B cell (primary cell): ENCODE results near the gene SLIT3. TPM values are rescaled to one million over a fixed set of nuclear protein-coding genes. Genes with fewer than 3 reads are reported as not detected.

Experiments
- ATAC-seq: fragments of 200-7000 bp; cut with Tn5 transposase; one replicate; pipeline ENCODE4 v1.10.0; 2021; ENCODE audit warnings: low read depth, mild to moderate bottlenecking, moderate number of reproducible peaks, moderate library complexity
- CTCF ChIA-PET: fragments of 350-600 bp; sonication (Branson Sonifier 250); formaldehyde crosslinking; loops from one replicate; lab custom pipeline; 2021; ENCODE audit warnings: antibody characterized with exemption, inconsistent platforms; lab: Charles Lee
- POLR2A ChIA-PET: fragments of 350-600 bp; sonication (Branson Sonifier 250); formaldehyde crosslinking; loops from one replicate; lab custom pipeline; 2021; ENCODE audit warnings: antibody characterized with exemption; lab: Charles Lee
- DNase-seq: peaks from one replicate; pipeline ENCODE4 v3.0.0; 2013
- H2AFZ ChIP-seq: 2 replicates; pipeline ENCODE4 v1.6.1; 2012; ENCODE audit warnings: mild to moderate bottlenecking, low read depth, low read length; ENCODE audit not compliant: insufficient read depth, poor library complexity, severe bottlenecking
- H3K27ac ChIP-seq, 2 donors: 1 replicate in 1 of 2; 2 replicates in 1 of 2; pipeline ENCODE4 v1.5.1; 2012 to 2013; ENCODE audit warnings: low read length in 2 of 2, mild to moderate bottlenecking in 2 of 2, moderate library complexity in 1 of 2
- H3K27me3 ChIP-seq, 4 experiments: fragments of 200-600 bp in 1 of 4; sonication (generic) in 1 of 4; replicated peaks in 1 of 4; 1 replicate in 2 of 4; 2 replicates in 2 of 4; pipeline versions ENCODE4 v1.6.1 to v1.7.0; 2013 to 2016; ENCODE audit warnings: low read length in 3 of 4, mild to moderate bottlenecking in 2 of 4, mixed read lengths in 1 of 4, moderate library complexity in 1 of 4; ENCODE audit not compliant: insufficient read depth in 4 of 4, control insufficient read depth in 3 of 4; ENCODE audit errors: control extremely low read depth in 1 of 4
- H3K36me3 ChIP-seq, 2 experiments: replicated peaks in 1 of 2; 1 replicate in 1 of 2; 2 replicates in 1 of 2; pipeline versions ENCODE4 v1.6.1 to v1.7.1; 2013; ENCODE audit warnings: low read length in 1 of 2; ENCODE audit not compliant: insufficient read depth in 2 of 2, control insufficient read depth in 1 of 2; ENCODE audit errors: control extremely low read depth in 1 of 2, extremely low read depth in 1 of 2
- H3K4me1 ChIP-seq, 2 donors: fragments of 200-600 bp in 1 of 2; sonication (generic) in 1 of 2; 1 replicate in 1 of 2; 2 replicates in 1 of 2; pipeline versions ENCODE4 v1.5.1 to v1.6.1; 2013 to 2017; ENCODE audit warnings: low read length in 2 of 2; ENCODE audit not compliant: control insufficient read depth in 2 of 2, insufficient read depth in 2 of 2
- H3K4me2 ChIP-seq: replicated peaks from 2 replicates; pipeline ENCODE3; 2012; ENCODE audit warnings: mild to moderate bottlenecking, low read depth, low read length; ENCODE audit not compliant: poor library complexity, severe bottlenecking
- H3K4me3 ChIP-seq, 5 experiments: fragments of 200-600 bp in 1 of 5; sonication (generic) in 1 of 5; 1 replicate in 3 of 5; 2 replicates in 2 of 5; pipeline versions ENCODE4 v1.5.1 to v1.7.0; 2011 to 2016; ENCODE audit warnings: low read length in 4 of 5, mild to moderate bottlenecking in 4 of 5, low read depth in 2 of 5, control low read depth in 1 of 5, moderate library complexity in 1 of 5; ENCODE audit not compliant: insufficient read depth in 1 of 5; ENCODE audit errors: control extremely low read depth in 1 of 5, extremely low read depth in 1 of 5
- H3K79me2 ChIP-seq: fragments of 200-600 bp; sonication (generic); one replicate; pipeline ENCODE4 v1.6.0; 2016; ENCODE audit warnings: low read length; ENCODE audit not compliant: control insufficient read depth, insufficient read depth
- H3K9ac ChIP-seq: fragments of 200-600 bp; sonication (generic); 2 replicates; pipeline ENCODE4 v1.6.1; 2017; ENCODE audit warnings: mild to moderate bottlenecking, low read length, moderate library complexity
- H3K9me3 ChIP-seq, 3 donors: one replicate each; pipeline versions ENCODE4 v1.6.1 to v1.7.1; 2013; ENCODE audit warnings: low read length in 2 of 3; ENCODE audit not compliant: control insufficient read depth in 2 of 3, insufficient read depth in 1 of 3; ENCODE audit errors: control extremely low read depth in 1 of 3
- H4K20me1 ChIP-seq: 2 replicates; pipeline ENCODE4 v1.6.0; 2012; ENCODE audit warnings: mild to moderate bottlenecking, low read length; ENCODE audit not compliant: insufficient read depth, control insufficient read depth, poor library complexity, severe bottlenecking
- H3K27ac Mint-ChIP-seq: one replicate; pipeline ENCODE4 v1.8.0; 2021; ENCODE audit warnings: mixed read lengths
- H3K27me3 Mint-ChIP-seq: one replicate; pipeline ENCODE4 v1.8.0; 2021; ENCODE audit warnings: mixed read lengths
- H3K4me1 Mint-ChIP-seq: one replicate; pipeline ENCODE4 v1.8.0; 2021; ENCODE audit warnings: mixed read lengths
- H3K4me3 Mint-ChIP-seq: one replicate; pipeline ENCODE4 v1.8.0; 2021; ENCODE audit warnings: mixed read lengths
- H3K9me3 Mint-ChIP-seq: one replicate; pipeline ENCODE4 v1.8.0; 2022; ENCODE audit warnings: mixed read lengths; ENCODE audit not compliant: insufficient read depth
- CTCF ChIP-seq: fragments of 200-600 bp; IDR thresholded peaks from one replicate; pipeline ENCODE4 v1.8.0; 2022; ENCODE audit warnings: antibody characterized with exemption, mild to moderate bottlenecking
- EZH2 ChIP-seq: IDR thresholded peaks from 2 replicates; pipeline ENCODE4 v1.6.1; 2012; ENCODE audit warnings: borderline replicate concordance, low read depth, mild to moderate bottlenecking, moderate library complexity, low read length; ENCODE audit not compliant: insufficient read depth, poor library complexity, severe bottlenecking
- WGBS: methylation state at CpG from one replicate; pipeline ENCODE4 v1.1.5; 2013; ENCODE audit warnings: missing lambda C conversion rate; ENCODE audit not compliant: insufficient coverage; 5-methylcytosine and 5-hydroxymethylcytosine counted together
- intact Hi-C: fragments of 100-400 bp; cut with micrococcal nuclease; formaldehyde crosslinking; loops from one replicate; pipeline ENCODE4 v1.10.0; 2022
- polyA plus RNA-seq: library from polyadenylated mRNA; depleted of rRNA; stranded (reverse); fragments of >200 nt; gene quantifications from 2 replicates; pipeline ENCODE4 v1.2.3, GENCODE V29; 2012
- total RNA-seq, 2 donors: library from RNA; stranded (reverse); fragments of 120-200 nt in 1 of 2; gene quantifications; 1 replicate in 1 of 2; 2 replicates in 1 of 2; pipeline versions ENCODE4 v1.2.3 to v1.2.4, GENCODE V29; 2013 to 2022

Gene SLIT3
- total and polyA plus RNA-seq, 2 donors (not counting 1 experiment from before 2014, with no cell fraction given): not detected

GRCh38 chr5:169083394-169084018, 217.4 kb downstream of the SLIT3 start:
- ChIA-PET CTCF (no interaction called here), POLR2A (no interaction called here)
- WGBS: 87% methylated on average over 6 of the region's 8 CpGs
- ATAC-seq (no peak), DNase-seq (no peak)
- Mint-ChIP-seq H3K9me3 (no peaks in the 10 kb centered on the region), H3K4me3 (no peak overlapping the region), H3K27ac (no peak overlapping the region), H3K4me1 (no peaks in the 10 kb centered on the region), H3K27me3 (peaks cover 6% of the 10 kb centered on the region)
- no peak for TF ChIP-seq EZH2
- TF ChIP-seq CTCF: no peak
- no peaks in the 10 kb centered on the region for H3K4me1 ChIP-seq
- H3K79me2 ChIP-seq: no peaks in the 10 kb centered on the region
- no peak overlapping the region for H3K4me3 ChIP-seq
- no peaks in the 10 kb centered on the region for H3K36me3 ChIP-seq
- intact Hi-C loops: no loop called here
- H4K20me1 ChIP-seq: no peaks in the 10 kb centered on the region
- no peaks in the 10 kb centered on the region for H3K9me3 ChIP-seq
- no peaks in the 10 kb centered on the region for H3K27me3 ChIP-seq
- H2AFZ ChIP-seq: no peak overlapping the region
- no peak overlapping the region for H3K27ac ChIP-seq
- no peak overlapping the region for H3K4me2 ChIP-seq
- H3K9ac ChIP-seq: no peak overlapping the region

GRCh38 chr5:169081000-169081724, 219.8 kb downstream of the SLIT3 start:
- no peak overlapping the region for H3K9ac ChIP-seq
- TF ChIP-seq CTCF (no peak), EZH2 (no peak)
- POLR2A ChIA-PET: no interaction called here
- H3K4me1 ChIP-seq: no peaks in the 10 kb centered on the region
- H3K27ac Mint-ChIP-seq: no peak overlapping the region
- no peaks in the 10 kb centered on the region for H3K9me3 ChIP-seq
- H3K4me2 ChIP-seq: no peak overlapping the region
- H3K27me3 ChIP-seq: no peaks in the 10 kb centered on the region
- WGBS: 86% methylated on average over 5 of the region's 9 CpGs
- peaks cover 14% of the 10 kb centered on the region for H3K27me3 Mint-ChIP-seq
- ATAC-seq: no peak
- H3K4me1 Mint-ChIP-seq: no peaks in the 10 kb centered on the region
- no peak overlapping the region for H2AFZ ChIP-seq
- H3K36me3 ChIP-seq: no peaks in the 10 kb centered on the region
- no peak overlapping the region for H3K4me3 Mint-ChIP-seq
- no peak for DNase-seq
- CTCF ChIA-PET: no interaction called here
- no peaks in the 10 kb centered on the region for H3K9me3 Mint-ChIP-seq
- H3K79me2 ChIP-seq: no peaks in the 10 kb centered on the region
- no peaks in the 10 kb centered on the region for H4K20me1 ChIP-seq
- H3K27ac ChIP-seq: no peak overlapping the region
- intact Hi-C loops: no loop called here
- no peak overlapping the region for H3K4me3 ChIP-seq
